H1 (cell line): Measurements from ENCODE around the gene SORBS1.

Experiments used
- CTCF ChIP-seq, 3 experiments: IDR thresholded peaks; 1 replicate in 2 of 3; 2 replicates in 1 of 3; pipeline versions ENCODE4 v1.5.1 to v1.6.1; 2011; ENCODE audit warnings: low read length in 3 of 3, mild to moderate bottlenecking in 3 of 3, inconsistent platforms in 2 of 3, low read depth in 1 of 3, moderate library complexity in 1 of 3; ENCODE audit not compliant: insufficient read depth in 1 of 3; ENCODE audit errors: control extremely low read depth in 1 of 3
- RAD21 ChIP-seq, 2 experiments: IDR thresholded peaks in 1 of 2; conservative IDR thresholded peaks in 1 of 2; 2 replicates each; pipeline ENCODE4 v1.6.1; 2011; ENCODE audit warnings: low read depth in 2 of 2, low read length in 2 of 2, improper control_type of control experiment in 1 of 2, inconsistent platforms in 1 of 2, mild to moderate bottlenecking in 1 of 2, moderate library complexity in 1 of 2
- SRF ChIP-seq: IDR thresholded peaks from 2 replicates; pipeline ENCODE4 v1.6.1; 2011; ENCODE audit warnings: mild to moderate bottlenecking, low read depth, low read length, moderate library complexity

GRCh38 chr10:95440038-95440725, 121.0 kb downstream of the SORBS1 start:
- TF ChIP-seq RAD21 (IDR thresholded peaks at IDR 0.05 in 1 of 2, conservative IDR thresholded peaks at IDR 0.05 in 1 of 2; ENCODE audit: low read depth in 2 of 2, low read length in 2 of 2), result no peak
- no peak for TF ChIP-seq SRF
- TF ChIP-seq CTCF (IDR thresholded peaks at IDR 0.05; ENCODE audit: control extremely low read depth in 1 of 3, insufficient read depth in 1 of 3, low read depth in 1 of 3, low read length in 3 of 3), result no peak
